T-helper 2 cell treated with Interferon-gamma antibody and Interleukin-4, amounts not matched to agents 100 ng/mL and 5 ng/mL, for 36 hours (primary cell): ENCODE measurements around the gene ZFAND3. TPM values are rescaled to one million over a fixed set of nuclear protein-coding genes. Genes with fewer than 3 reads are reported as not detected.

Experiments used
- intact Hi-C: fragments of 100-400 bp; cut with micrococcal nuclease; formaldehyde crosslinking; loops from one replicate; pipeline ENCODE4 v1.15.1; 2023
- total RNA-seq: library from RNA; stranded (reverse); gene quantifications from 2 replicates; pipeline ENCODE4 v1.2.3, GENCODE V29; 2022

The ZFAND3 gene
- total RNA-seq, 1 donor from 2014 or later, result 38.3 TPM

- intact Hi-C loops, result no loop called here
These were observed 330.5 kb downstream of the ZFAND3 start for GRCh38 chr6:38150021-38150420.

GRCh38 chr6:38150681-38151296, 331.3 kb downstream of the ZFAND3 start:
- intact Hi-C loops, result no loop called here

GRCh38 chr6:38151580-38152500, 332.3 kb downstream of the ZFAND3 start:
- intact Hi-C loops, result no loop called here

GRCh38 chr6:38152620-38153019, 333.1 kb downstream of the ZFAND3 start:
- intact Hi-C loops, result no loop called here

DNA sequence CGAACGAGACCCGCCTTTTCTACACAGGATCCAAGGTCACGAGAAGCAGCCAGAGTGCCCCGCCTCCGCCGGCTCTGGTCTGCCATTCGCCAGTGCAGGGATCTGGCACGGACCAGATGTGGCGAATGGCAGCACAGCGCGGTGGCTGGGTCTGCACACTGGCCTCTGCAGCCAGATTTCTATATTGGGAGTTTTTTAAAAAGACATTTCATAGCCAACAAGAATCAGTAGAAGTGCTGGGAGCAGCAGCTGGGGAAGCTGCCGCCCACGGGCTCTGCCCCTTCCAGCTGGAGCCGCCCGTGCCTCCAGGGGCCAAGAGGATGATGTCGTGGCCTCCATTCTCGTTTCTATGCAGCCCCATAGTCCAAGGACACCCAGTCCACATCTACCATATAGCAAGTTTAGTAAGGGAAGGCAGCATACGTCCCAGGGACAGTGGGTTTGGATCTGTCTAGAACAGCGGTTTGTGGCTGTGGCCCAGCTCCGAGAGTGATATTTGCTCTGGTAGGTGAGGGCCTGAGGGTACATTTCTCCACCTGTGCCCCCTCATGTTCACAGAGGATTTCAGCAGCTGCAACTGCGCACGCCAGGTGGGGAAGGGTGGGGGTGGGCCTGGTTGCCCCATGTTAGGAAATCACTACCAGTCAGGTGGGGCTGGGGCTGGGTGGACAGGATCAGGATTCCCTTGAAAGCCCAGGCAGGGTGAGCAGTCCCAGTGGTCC, 333.7 kb downstream of the ZFAND3 start:
- intact Hi-C loops, result no loop called here

DNA sequence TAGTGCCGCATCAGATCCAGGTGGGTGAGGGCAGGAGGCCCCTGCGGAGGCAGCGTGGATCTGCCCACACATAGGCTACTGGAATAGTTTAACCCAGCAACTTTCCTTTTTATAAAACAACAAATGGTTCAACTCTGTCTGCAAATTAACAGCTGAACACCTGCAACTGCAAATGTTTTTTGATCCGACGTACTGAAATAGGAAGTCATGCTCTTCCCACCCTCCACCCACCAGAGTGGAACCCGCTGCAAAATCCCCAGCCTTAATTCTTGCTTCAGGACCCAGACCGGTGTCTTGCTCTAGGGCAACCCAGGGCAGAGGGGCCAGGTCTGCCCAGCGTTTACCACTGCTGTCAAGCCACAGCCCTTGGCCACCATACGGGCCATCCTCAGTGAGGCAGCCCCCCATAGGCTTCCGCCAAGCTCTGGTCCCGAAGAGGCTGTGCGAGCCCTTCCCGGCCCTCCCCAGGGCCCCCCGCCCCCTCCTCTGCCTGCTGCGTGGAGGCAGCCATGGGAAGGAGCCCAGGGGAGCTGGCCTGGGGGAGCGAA, 334.3 kb downstream of the ZFAND3 start:
- intact Hi-C loops, result no loop called here

GRCh38 chr6:38154731-38155130, 335.2 kb downstream of the ZFAND3 start:
- intact Hi-C loops, result no loop called here

DNA sequence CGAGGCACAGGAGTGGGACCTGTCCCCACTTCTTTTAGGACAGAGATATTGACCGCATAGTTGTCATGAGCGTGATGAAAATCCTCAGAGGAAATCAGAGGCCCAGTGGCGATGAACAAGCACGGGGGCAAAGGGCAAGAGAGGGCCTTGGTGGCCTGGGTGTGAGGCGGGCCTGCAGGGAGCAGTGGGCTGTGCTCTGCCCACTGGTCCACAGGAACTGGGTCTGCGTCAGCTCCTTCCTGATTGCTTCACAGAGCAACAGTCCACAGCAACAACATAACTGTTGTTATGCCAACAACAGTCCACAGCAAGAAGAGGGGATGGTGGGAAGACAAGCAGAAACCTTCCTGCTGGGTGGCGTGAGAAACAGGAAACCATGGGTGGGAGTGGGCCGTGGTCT, 335.6 kb downstream of the ZFAND3 start:
- intact Hi-C loops, result no loop called here

DNA sequence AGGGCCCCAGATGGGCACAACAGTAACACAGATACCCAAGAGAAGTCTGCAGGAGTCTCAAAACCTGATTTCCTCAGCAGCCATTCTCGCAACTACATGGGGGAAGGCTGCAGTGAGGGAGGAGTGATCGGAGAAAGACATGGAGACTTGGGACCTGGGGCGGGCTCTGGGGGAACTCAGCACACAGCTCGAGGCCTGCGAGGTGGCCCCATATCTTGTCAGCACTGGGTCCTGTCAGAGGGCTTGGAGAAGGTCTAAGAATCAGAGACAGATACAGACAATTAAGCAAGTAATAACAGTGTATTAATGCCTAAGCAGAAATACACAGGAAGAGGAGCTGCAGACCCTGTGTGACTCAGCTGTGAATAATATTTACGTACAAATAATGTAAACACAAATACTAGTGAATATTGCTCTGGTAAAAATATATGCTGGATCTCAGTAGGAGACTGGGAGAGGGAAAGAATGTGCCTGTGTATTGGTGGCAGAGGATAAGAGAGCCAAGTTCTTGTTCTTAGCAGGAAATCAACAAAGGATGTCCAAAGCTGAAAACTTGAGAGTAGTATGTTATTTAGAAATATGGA, 336.2 kb downstream of the ZFAND3 start:
- intact Hi-C loops, result no loop called here

- intact Hi-C loops, result no loop called here
These were observed 337.5 kb downstream of the ZFAND3 start for GRCh38 chr6:38156818-38157565.

- intact Hi-C loops, result no loop called here
These were observed 338.4 kb downstream of the ZFAND3 start for GRCh38 chr6:38157905-38158304.

DNA sequence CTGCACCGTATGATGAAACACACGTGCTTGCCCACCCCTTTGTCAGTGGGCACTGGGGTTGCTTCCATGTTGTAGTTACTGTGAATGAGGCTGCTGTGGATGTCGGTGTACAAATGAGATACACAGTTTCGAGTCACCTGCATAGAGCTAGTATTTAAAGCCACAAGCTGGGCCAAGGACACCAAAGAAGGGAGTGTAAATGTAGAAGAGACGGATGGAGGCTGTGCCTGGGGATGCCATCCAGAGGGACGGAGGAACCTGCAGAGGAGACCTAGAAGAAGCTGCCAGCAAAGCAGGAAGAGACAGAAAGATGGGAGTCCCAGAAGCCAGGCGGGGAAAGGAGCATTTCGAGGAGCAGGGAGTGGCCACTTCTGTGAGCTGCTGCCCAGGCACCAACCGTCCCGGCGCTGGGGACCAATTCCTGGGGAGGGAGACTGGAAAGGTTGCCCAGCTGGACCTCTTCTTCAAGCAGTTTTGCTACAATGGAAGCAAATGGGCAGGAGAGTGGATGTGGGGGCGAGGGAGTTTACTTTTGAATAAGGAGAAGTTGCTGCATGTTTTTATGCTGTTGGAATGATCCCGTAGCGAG, 339.3 kb downstream of the ZFAND3 start:
- intact Hi-C loops, result no loop called here

- intact Hi-C loops, result no loop called here
These were observed 340.1 kb downstream of the ZFAND3 start for GRCh38 chr6:38159596-38159995.

GRCh38 chr6:38160831-38161230, 341.3 kb downstream of the ZFAND3 start:
- intact Hi-C loops, result no loop called here

DNA sequence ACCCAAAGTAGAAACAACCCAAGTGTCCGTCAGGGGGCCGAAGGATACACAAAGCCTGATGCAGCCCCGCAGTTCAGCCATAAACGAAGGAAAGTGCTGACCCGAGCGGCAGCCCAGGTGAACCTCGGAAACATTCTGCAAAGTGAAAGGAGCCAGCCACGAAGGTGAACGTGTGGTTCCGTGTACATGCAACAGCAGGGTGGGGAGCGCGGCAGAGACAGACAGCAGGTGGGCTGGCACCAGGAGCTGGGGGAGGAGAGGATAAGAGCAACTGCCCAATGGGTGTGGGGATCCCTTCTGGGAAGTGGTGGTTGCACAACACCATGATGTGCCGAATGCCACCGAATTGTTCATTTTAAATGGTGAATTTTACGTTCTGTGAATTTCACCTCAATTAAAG, 341.8 kb downstream of the ZFAND3 start:
- intact Hi-C loops, result no loop called here

GRCh38 chr6:38161754-38162492, 342.4 kb downstream of the ZFAND3 start:
- intact Hi-C loops, result no loop called here

DNA sequence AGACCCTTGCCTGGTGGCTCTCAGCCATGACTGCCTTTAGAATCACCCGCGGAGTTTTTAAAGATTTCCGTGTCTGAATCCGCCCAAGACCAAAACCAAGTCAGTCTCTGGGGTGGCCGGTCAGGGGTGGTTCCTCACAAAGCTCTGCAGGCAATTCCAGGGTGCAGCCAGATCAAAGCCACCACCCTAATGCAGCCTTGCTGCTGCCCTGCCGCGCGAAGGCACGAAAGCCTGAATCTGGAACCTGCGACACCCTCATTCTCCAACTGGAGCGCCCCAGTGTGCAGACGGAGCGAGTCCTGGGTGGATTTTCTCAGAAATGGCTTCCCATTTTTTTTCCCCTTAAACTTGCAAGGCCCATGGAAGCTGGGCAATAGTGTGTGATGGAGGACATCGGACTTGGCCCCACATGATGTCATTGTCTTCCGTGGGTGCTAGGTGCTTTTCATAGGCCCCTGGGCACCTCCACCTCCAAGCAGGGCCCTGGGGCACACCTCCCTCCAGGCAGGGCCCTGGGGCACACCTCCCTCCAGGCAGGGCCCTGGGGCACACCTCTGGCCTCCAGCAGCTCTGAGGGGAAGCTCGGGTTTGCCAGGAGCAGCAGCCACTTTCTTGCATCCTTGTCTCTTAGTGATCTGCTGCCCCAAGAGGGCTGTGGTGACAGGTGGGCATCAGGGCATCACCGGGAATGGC, 343.1 kb downstream of the ZFAND3 start:
- intact Hi-C loops, result no loop called here

DNA sequence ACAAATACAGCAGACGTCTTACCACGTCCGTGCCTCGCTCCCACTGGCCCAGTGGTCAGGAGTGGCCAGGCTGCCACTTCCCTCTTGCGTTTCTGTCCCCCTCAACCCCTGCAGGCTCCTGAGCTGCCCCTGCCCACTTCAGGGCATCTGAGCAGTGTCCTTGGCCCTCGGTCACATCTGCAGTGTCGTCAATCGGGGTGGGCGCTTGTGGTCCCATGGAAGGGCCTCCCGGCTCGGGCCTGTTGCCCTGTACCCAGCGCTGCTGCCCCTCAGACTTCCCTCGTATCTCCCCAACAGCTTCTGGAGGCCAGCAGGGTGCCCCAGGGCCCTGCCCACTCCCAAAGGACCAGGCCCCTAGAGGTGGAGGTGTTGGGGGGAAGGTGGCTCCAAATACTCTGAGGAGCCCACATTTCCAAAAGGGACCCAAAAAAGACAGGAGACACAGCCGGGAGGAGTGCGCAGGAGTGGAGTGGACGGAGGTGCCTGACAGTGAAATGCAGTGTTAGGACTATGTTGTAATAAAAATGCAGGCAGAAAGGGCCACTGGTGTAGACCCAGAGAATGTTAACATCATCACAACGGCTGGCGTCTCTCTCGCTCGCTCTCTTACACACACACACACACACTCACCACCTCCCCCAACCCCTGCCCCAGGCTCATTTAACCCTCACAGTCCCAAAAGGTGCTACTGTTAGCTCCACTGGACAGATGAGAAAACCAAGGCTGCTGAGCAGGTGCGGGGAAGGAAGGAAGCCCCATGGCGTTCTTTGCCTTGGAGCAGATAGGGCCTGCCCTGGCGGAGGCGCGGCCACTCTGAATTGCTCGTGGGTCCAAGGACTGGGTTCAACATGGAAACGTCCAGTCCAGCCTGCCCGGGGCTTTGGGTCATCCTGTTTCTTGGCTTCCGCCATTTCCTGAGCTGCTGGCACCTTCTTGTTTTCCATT, 343.9 kb downstream of the ZFAND3 start:
- intact Hi-C loops, result no loop called here
